Activated CD4-positive, alpha-beta memory T cell treated with anti-CD3 and anti-CD28 coated beads for 36 hours (primary cell): ENCODE results near the gene CD4. TPM values are rescaled to one million over a fixed set of nuclear protein-coding genes. Genes with fewer than 3 reads are reported as not detected.

ENCODE experiments used
- CTCF ChIA-PET: fragments of 350-600 bp; sonication (Branson Sonifier 250); formaldehyde crosslinking; loops from one replicate; lab custom pipeline; 2021; ENCODE audit warnings: antibody characterized with exemption, inconsistent platforms; lab: Charles Lee
- POLR2A ChIA-PET: fragments of 350-600 bp; sonication (Branson Sonifier 250); formaldehyde crosslinking; loops from one replicate; lab custom pipeline; 2021; ENCODE audit warnings: antibody characterized with exemption; lab: Charles Lee
- DNase-seq: peaks from one replicate; pipeline ENCODE4 v3.0.0-alpha.2; 2020
- H3K27ac Mint-ChIP-seq: one replicate; pipeline ENCODE4 v1.8.0; 2021; ENCODE audit warnings: mixed read lengths
- H3K27me3 Mint-ChIP-seq: one replicate; pipeline ENCODE4 v1.8.0; 2021; ENCODE audit warnings: mixed read lengths
- H3K36me3 Mint-ChIP-seq: one replicate; pipeline ENCODE4 v1.8.0; 2021; ENCODE audit warnings: mixed read lengths
- H3K4me1 Mint-ChIP-seq: one replicate; pipeline ENCODE4 v1.8.0; 2021; ENCODE audit warnings: low read depth, mixed read lengths
- H3K4me3 Mint-ChIP-seq: one replicate; pipeline ENCODE4 v1.8.0; 2021; ENCODE audit warnings: mild to moderate bottlenecking, mixed read lengths
- H3K9me3 Mint-ChIP-seq: one replicate; pipeline ENCODE4 v1.8.0; 2021; ENCODE audit warnings: mixed read lengths
- intact Hi-C: fragments of 100-400 bp; cut with micrococcal nuclease; formaldehyde crosslinking; loops from one replicate; pipeline ENCODE4 v1.15.1; 2023
- total RNA-seq, 2 experiments: library from RNA; stranded (reverse); gene quantifications; one replicate each; pipeline ENCODE4 v1.2.3, GENCODE V29; 2021

CD4 gene
- total RNA-seq, 2 experiments from 2014 or later: 290 to 300 TPM

GRCh38 chr12:6752921-6753771 lies 36.2 kb upstream of the CD4 start, which contains the start of gene MLF2:
Gene MLF2 (minus strand): TSS chr12:6753141. CDS start chr12:6752334, 807 bp downstream.
- H3K27ac Mint-ChIP-seq: peak within 1 kb of the TSS; percentile 96
- intact Hi-C loops: loop anchor here (1.0 to 2.0 kb wide), 10 partner anchors 14 to 436 kb away; partner anchors contain the start of genes CD4, GPR162, PEX5 and PTMS
- ChIA-PET POLR2A (interaction anchor here (0.6 to 3.7 kb wide), 25 partner anchors 10 to 265 kb away, joined by 3 to 37 read pairs (median 4); partner anchors contain the start of genes CD4, CDCA3, COPS7A and GAPDH), CTCF (interaction anchor here (0.6 to 5.9 kb wide), 43 partner anchors 8 to 240 kb away, joined by 3 to 91 read pairs (median 5); partner anchors contain the start of genes CD4, CDCA3, COPS7A and GNB3)
- H3K27me3 Mint-ChIP-seq: no peaks in the 10 kb centered on the region
- peaks cover 24% of the 10 kb centered on the region for H3K4me1 Mint-ChIP-seq
- H3K4me3 Mint-ChIP-seq: peak within 1 kb of the TSS; percentile 93
- DNase-seq: peak; percentile 99
- H3K36me3 Mint-ChIP-seq: peaks cover 15% of the 10 kb centered on the region
- H3K9me3 Mint-ChIP-seq: no peaks in the 10 kb centered on the region

GRCh38 chr12:6753772-6754356 lies 35.5 kb upstream of the CD4 start:
- H3K27me3 Mint-ChIP-seq: no peaks in the 10 kb centered on the region
- intact Hi-C loops: loop anchor here (1.0 to 2.0 kb wide), 10 partner anchors 13 to 435 kb away; partner anchors contain the start of genes CD4, GPR162, PEX5 and PTMS
- peaks cover 12% of the 10 kb centered on the region for H3K36me3 Mint-ChIP-seq
- DNase-seq: no peak
- peak overlapping the region; percentile 93 for H3K4me3 Mint-ChIP-seq
- H3K4me1 Mint-ChIP-seq: peaks cover 29% of the 10 kb centered on the region
- peak overlapping the region; percentile 96 for H3K27ac Mint-ChIP-seq
- H3K9me3 Mint-ChIP-seq: no peaks in the 10 kb centered on the region
- ChIA-PET POLR2A (interaction anchor here (0.6 to 3.7 kb wide), 16 partner anchors 10 to 119 kb away, joined by 3 to 37 read pairs (median 6); partner anchors contain the start of genes CD4, CDCA3, COPS7A and PTMS), CTCF (interaction anchor here (0.7 to 5.9 kb wide), 37 partner anchors 9 to 241 kb away, joined by 3 to 91 read pairs (median 6); partner anchors contain the start of genes CD4, CDCA3, COPS7A and GPR162)

- peaks cover 11% of the 10 kb centered on the region for H3K36me3 Mint-ChIP-seq
- CTCF ChIA-PET: interaction anchor here (0.7 to 5.9 kb wide), 29 partner anchors 8 to 200 kb away, joined by 3 to 91 read pairs (median 11); partner anchors contain the start of genes CD4, CDCA3, COPS7A and GPR162
- peak overlapping the region; percentile 10 for H3K27ac Mint-ChIP-seq
Observed at GRCh38 chr12:6754411-6754810, 34.9 kb upstream of the CD4 start.

GRCh38 chr12:6757028-6757690 lies 32.2 kb upstream of the CD4 start:
- DNase-seq: no peak
- Mint-ChIP-seq H3K4me3 (no peak overlapping the region), H3K9me3 (no peaks in the 10 kb centered on the region), H3K27me3 (no peaks in the 10 kb centered on the region), H3K27ac (no peak overlapping the region), H3K36me3 (peaks cover 2% of the 10 kb centered on the region), H3K4me1 (peaks cover 14% of the 10 kb centered on the region)
- intact Hi-C loops: no loop called here
- CTCF ChIA-PET: interaction anchor here (1.0 to 5.9 kb wide), 5 partner anchors 10 to 79 kb away, joined by 3 to 72 read pairs (median 4); partner anchors contain the start of gene PTMS
- POLR2A ChIA-PET: no interaction called here

More at GRCh38 chr12:6754411-6754810, 34.9 kb upstream of the CD4 start:
- no peak overlapping the region for H3K4me3 Mint-ChIP-seq
- POLR2A ChIA-PET: interaction anchor here (0.7 to 3.7 kb wide), 13 partner anchors 9 to 119 kb away, joined by 3 to 37 read pairs (median 6); partner anchors contain the start of genes CD4, CDCA3, PTMS and SPSB2
- H3K4me1 Mint-ChIP-seq: peaks cover 29% of the 10 kb centered on the region
- H3K27me3 Mint-ChIP-seq: no peaks in the 10 kb centered on the region
- no peak for DNase-seq
- H3K9me3 Mint-ChIP-seq: no peaks in the 10 kb centered on the region
- intact Hi-C loops: no loop called here

DNA sequence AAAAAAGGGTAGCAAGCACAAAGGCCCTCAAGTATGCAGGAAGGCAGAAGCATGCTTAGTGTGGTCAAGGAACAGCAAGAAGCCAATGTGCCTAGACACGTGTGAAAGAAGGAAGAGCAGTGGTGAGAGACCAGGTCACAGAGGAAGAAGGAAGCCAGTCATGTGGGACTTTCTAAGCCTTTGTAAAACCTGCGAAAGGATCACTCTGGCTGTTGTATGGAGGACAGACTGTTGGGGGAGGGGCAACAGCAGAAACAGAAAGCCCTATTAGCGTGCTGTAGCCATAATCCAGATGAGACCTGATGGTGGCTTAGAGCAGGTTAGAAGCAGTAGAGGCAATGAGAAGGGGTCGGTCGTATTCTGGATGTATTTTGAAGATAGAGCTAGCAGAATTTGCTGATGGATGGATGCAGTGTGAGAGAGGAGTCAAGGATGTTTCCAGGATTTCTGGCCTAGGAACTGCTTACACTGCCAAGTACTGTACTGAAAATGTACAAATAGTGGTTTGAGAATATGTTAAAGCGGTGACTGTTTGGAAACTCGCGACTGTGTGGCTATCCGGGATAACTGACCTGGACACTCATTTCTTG lies 30.7 kb upstream of the CD4 start:
- intact Hi-C loops: no loop called here
- Mint-ChIP-seq H3K4me3 (no peak overlapping the region), H3K36me3 (no peaks in the 10 kb centered on the region), H3K9me3 (no peaks in the 10 kb centered on the region), H3K4me1 (peaks cover 10% of the 10 kb centered on the region), H3K27me3 (no peaks in the 10 kb centered on the region), H3K27ac (no peak overlapping the region)
- no peak for DNase-seq
- ChIA-PET POLR2A (no interaction called here), CTCF (interaction anchor here (0.5 to 1.9 kb wide), 7 partner anchors 8 to 78 kb away, joined by 3 to 9 read pairs (median 4); partner anchors contain the start of genes P3H3 and PTMS)

- no peaks in the 10 kb centered on the region for H3K9me3 Mint-ChIP-seq
- H3K4me3 Mint-ChIP-seq: no peak overlapping the region
- intact Hi-C loops: no loop called here
- no peaks in the 10 kb centered on the region for H3K36me3 Mint-ChIP-seq
- no peak overlapping the region for H3K27ac Mint-ChIP-seq
- peaks cover 13% of the 10 kb centered on the region for H3K4me1 Mint-ChIP-seq
- CTCF ChIA-PET: interaction anchor here (1.0 to 1.4 kb wide), 4 partner anchors 8 to 76 kb away, joined by 3 to 5 read pairs (median 4); no protein-coding TSS in a partner anchor
- no peak for DNase-seq
- peaks cover 8% of the 10 kb centered on the region for H3K27me3 Mint-ChIP-seq
- POLR2A ChIA-PET: no interaction called here
Observed at GRCh38 chr12:6759741-6760140, 29.6 kb upstream of the CD4 start.

GRCh38 chr12:6763380-6763779 lies 25.9 kb upstream of the CD4 start:
- Mint-ChIP-seq H3K4me1 (peaks cover 28% of the 10 kb centered on the region), H3K27ac (no peak overlapping the region), H3K4me3 (no peak overlapping the region), H3K9me3 (no peaks in the 10 kb centered on the region), H3K36me3 (peaks cover 5% of the 10 kb centered on the region), H3K27me3 (peaks cover 23% of the 10 kb centered on the region)
- intact Hi-C loops: no loop called here
- DNase-seq: no peak
- ChIA-PET POLR2A (interaction anchor here (1.3 kb wide), 1 partner anchor 9 kb away, joined by 3 read pairs; no protein-coding TSS in a partner anchor), CTCF (interaction anchor here (0.7 to 1.4 kb wide), 3 partner anchors 9 to 40 kb away, joined by 3 to 5 read pairs (median 3); partner anchors contain the start of gene COPS7A)

GRCh38 chr12:6764011-6764828 lies 25.1 kb upstream of the CD4 start:
- POLR2A ChIA-PET: interaction anchor here (1.3 kb wide), 1 partner anchor 10 kb away, joined by 3 read pairs; no protein-coding TSS in a partner anchor
- no peaks in the 10 kb centered on the region for H3K9me3 Mint-ChIP-seq
- peaks cover 29% of the 10 kb centered on the region for H3K4me1 Mint-ChIP-seq
- peak; percentile 72 for DNase-seq
- intact Hi-C loops: loop anchor here (1.0 kb wide), 2 partner anchors 16 to 28 kb away; no protein-coding TSS in a partner anchor
- peaks cover 24% of the 10 kb centered on the region for H3K27me3 Mint-ChIP-seq
- peaks cover 5% of the 10 kb centered on the region for H3K36me3 Mint-ChIP-seq
- H3K27ac Mint-ChIP-seq: no peak overlapping the region
- H3K4me3 Mint-ChIP-seq: peak overlapping the region; percentile 40
- CTCF ChIA-PET: interaction anchor here (0.7 to 4.1 kb wide), 4 partner anchors 11 to 41 kb away, joined by 3 to 80 read pairs (median 27); partner anchors contain the start of genes COPS7A and MLF2

GRCh38 chr12:6765048-6765633 lies 24.2 kb upstream of the CD4 start:
- POLR2A ChIA-PET: interaction anchor here (1.5 to 2.5 kb wide), 2 partner anchors 12 to 26 kb away, joined by 6 to 19 read pairs; partner anchors contain the start of gene CD4
- Mint-ChIP-seq H3K4me1 (peaks cover 29% of the 10 kb centered on the region), H3K27me3 (peaks cover 26% of the 10 kb centered on the region), H3K9me3 (no peaks in the 10 kb centered on the region), H3K27ac (peak overlapping the region; percentile 9), H3K4me3 (peak overlapping the region; percentile 55), H3K36me3 (peaks cover 7% of the 10 kb centered on the region)
- intact Hi-C loops: no loop called here
- no peak for DNase-seq
- CTCF ChIA-PET: interaction anchor here (1.2 to 4.1 kb wide), 5 partner anchors 11 to 64 kb away, joined by 3 to 80 read pairs (median 47); partner anchors contain the start of genes CD4 and MLF2
